Osteoblast (primary cell): ENCODE data around the gene NOC4L. TPM values are rescaled to one million over a fixed set of nuclear protein-coding genes. Genes with fewer than 3 reads are reported as not detected.

Experiments
- DNase-seq: peaks from one replicate; pipeline ENCODE4 v3.0.0; 2011; ENCODE audit warnings: low spot score, mixed read lengths; ENCODE audit not compliant: insufficient read length; ENCODE audit errors: missing footprints
- H2AFZ ChIP-seq: 2 replicates; pipeline ENCODE4 v1.6.0; 2011; ENCODE audit warnings: mild to moderate bottlenecking, low read length
- H3K27ac ChIP-seq: 2 replicates; pipeline ENCODE4 v1.5.1; 2011; ENCODE audit warnings: mild to moderate bottlenecking, low read depth, low read length, moderate library complexity
- H3K27me3 ChIP-seq: 2 replicates; pipeline ENCODE4 v1.6.0; 2012; ENCODE audit warnings: mild to moderate bottlenecking, control low read depth, inconsistent platforms, low read length, moderate library complexity; ENCODE audit not compliant: insufficient read depth
- H3K36me3 ChIP-seq: 2 replicates; pipeline ENCODE4 v1.5.1; 2011; ENCODE audit warnings: mild to moderate bottlenecking, low read length, control low read depth, moderate library complexity; ENCODE audit not compliant: insufficient read depth
- H3K4me1 ChIP-seq: 2 replicates; pipeline ENCODE4 v1.5.1; 2011; ENCODE audit warnings: mild to moderate bottlenecking, low read length, control low read depth, moderate library complexity; ENCODE audit not compliant: insufficient read depth
- H3K4me2 ChIP-seq: 2 replicates; pipeline ENCODE4 v1.6.0; 2011; ENCODE audit warnings: mild to moderate bottlenecking, low read length; ENCODE audit not compliant: insufficient read depth
- H3K4me3 ChIP-seq: fragments of 200-600 bp; sonication (generic); 3 replicates; pipeline ENCODE4 v1.5.1; 2012; ENCODE audit warnings: mild to moderate bottlenecking, low read length, inconsistent platforms; ENCODE audit not compliant: insufficient read depth
- H3K79me2 ChIP-seq: 2 replicates; pipeline ENCODE4 v1.6.0; 2012; ENCODE audit warnings: mild to moderate bottlenecking, low read length, control low read depth, inconsistent platforms; ENCODE audit not compliant: insufficient read depth
- H3K9me3 ChIP-seq: 2 replicates; pipeline ENCODE4 v1.5.1; 2011; ENCODE audit warnings: low read depth, low read length, control low read depth
- H4K20me1 ChIP-seq: 2 replicates; pipeline ENCODE4 v1.6.0; 2012; ENCODE audit warnings: mild to moderate bottlenecking, low read length, control low read depth; ENCODE audit not compliant: insufficient read depth
- total RNA-seq: library from RNA; depleted of rRNA; stranded (reverse); fragments of >200 nt; gene quantifications from 2 replicates; pipeline ENCODE4 v1.2.3, GENCODE V29; 2012
- TF ChIP-seq, protein P1 (sequence below): IDR thresholded peaks from 2 replicates; pipeline ENCODE4 v1.5.1; 2011; ENCODE audit warnings: mild to moderate bottlenecking, low read depth, low read length, moderate library complexity; ENCODE audit errors: extremely low read depth

The NOC4L gene
- total RNA-seq, 1 donor: 11.2 TPM

DNA sequence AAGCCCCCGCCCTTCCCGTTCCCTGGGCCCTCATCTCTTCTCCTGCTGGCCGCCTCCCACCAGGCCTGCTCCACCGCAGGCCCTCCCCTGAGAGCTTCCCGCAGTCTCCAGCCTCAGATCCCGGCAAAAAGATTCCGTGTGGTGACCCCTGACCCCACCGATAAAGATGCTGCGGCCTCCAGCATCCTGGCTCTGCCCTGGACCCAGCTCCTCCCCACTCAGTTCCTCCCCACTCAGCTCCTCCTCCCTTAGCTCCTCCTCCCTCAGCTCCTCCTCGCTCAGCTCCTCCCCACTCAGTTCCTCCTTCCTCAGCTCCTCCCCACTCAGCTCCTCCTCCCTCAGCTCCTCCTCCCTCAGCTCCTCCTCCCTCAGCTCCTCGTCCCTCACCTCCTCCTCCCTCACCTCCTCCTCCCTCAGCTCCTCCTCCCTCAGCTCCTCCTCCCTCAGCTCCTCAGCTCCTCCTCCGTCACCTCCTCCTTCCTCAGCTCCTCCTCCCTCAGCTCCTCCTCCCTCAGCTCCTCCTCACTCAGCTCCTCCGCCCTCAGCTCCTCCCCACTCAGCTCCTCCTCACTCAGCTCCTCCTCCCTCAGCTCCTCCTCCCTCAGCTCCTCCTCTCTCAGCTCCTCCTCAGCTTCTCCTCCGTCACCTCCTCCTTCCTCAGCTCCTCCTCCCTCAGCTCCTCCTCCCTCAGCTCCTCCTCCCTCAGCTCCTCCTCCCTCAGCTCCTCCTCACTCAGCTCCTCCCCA, 17.0 kb downstream of the NOC4L start:
- Histone ChIP-seq H2AFZ (no peak overlapping the region), H3K27ac (no peak overlapping the region), H3K4me1 (peaks cover 14% of the 10 kb centered on the region), H3K9me3 (no peaks in the 10 kb centered on the region), H4K20me1 (no peaks in the 10 kb centered on the region), H3K79me2 (no peaks in the 10 kb centered on the region), H3K27me3 (no peaks in the 10 kb centered on the region), H3K4me3 (no peak overlapping the region), H3K36me3 (peaks cover 13% of the 10 kb centered on the region), H3K4me2 (no peak overlapping the region)
- no peak for DNase-seq
- TF ChIP-seq, protein P1, sequence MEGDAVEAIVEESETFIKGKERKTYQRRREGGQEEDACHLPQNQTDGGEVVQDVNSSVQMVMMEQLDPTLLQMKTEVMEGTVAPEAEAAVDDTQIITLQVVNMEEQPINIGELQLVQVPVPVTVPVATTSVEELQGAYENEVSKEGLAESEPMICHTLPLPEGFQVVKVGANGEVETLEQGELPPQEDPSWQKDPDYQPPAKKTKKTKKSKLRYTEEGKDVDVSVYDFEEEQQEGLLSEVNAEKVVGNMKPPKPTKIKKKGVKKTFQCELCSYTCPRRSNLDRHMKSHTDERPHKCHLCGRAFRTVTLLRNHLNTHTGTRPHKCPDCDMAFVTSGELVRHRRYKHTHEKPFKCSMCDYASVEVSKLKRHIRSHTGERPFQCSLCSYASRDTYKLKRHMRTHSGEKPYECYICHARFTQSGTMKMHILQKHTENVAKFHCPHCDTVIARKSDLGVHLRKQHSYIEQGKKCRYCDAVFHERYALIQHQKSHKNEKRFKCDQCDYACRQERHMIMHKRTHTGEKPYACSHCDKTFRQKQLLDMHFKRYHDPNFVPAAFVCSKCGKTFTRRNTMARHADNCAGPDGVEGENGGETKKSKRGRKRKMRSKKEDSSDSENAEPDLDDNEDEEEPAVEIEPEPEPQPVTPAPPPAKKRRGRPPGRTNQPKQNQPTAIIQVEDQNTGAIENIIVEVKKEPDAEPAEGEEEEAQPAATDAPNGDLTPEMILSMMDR: no peak

DNA sequence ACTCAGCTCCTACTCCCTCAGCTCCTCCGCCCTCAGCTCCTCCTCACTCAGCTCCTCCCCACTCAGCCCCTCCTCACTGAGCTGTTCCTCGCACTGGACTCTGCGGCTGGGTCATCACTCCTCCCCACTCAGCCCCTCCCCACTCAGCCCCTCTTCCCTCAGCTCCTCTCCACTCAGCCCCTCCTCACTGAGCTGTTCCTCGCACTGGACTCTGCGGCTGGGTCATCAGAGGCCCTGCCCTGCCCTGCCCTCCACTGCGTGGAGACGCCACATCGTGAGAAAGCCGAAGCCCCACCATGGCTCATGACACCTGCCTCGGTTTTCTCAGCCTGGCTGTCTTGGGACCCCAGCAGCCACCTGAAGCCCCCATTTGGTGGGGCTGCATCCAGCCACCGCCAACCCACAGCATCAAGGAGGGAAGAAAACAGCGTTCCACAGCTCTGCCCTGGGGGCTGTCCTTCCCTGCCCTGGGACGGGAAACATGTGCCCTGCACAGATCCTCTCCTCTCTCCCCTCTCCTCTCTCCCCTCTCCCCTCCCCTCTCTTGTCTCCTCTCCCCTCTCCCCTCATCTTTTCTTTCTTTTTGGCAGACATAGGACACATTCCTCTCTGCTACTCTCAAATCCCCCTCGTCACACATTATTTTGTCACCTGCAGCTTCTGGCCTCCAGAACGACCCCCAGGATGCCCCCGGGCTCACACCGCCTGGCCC, 17.7 kb downstream of the NOC4L start:
- DNase-seq: no peak
- Histone ChIP-seq H3K4me3 (peak overlapping the region; percentile 26), H4K20me1 (no peaks in the 10 kb centered on the region), H3K4me2 (peak overlapping the region; percentile 56), H3K9me3 (no peaks in the 10 kb centered on the region), H3K27me3 (no peaks in the 10 kb centered on the region), H3K79me2 (no peaks in the 10 kb centered on the region), H3K4me1 (peaks cover 14% of the 10 kb centered on the region), H2AFZ (no peak overlapping the region), H3K36me3 (peaks cover 12% of the 10 kb centered on the region), H3K27ac (no peak overlapping the region)
- TF ChIP-seq, protein P1: no peak

DNA sequence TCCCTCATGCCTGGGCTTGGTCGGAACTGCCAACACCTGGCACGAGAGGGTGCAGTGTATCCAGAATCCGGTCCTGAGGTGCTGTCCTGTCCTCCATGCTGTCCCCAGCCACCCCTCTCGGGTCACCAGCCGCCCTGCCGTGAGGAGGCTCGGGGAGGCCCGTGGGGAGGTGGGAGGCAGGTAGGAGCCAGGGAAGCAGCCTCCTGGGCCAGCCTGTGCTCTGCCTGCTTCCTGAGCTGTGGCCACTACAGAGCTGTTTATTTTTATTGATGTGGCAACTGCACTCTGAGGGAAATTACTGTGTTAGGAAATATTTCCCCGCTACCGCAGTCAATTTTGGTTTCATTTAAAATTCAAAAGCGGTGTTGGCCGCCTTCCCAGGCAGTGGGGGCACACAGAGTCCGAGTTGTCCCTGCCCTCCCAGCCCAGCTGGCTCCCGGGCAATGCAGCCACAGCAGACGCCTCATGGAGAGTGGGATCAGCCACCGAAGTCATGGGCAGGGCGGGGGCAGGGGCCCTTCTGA, 18.3 kb downstream of the NOC4L start:
- no peak overlapping the region for H2AFZ ChIP-seq
- H3K9me3 ChIP-seq: no peaks in the 10 kb centered on the region
- H3K4me3 ChIP-seq: peak overlapping the region; percentile 46
- TF ChIP-seq, protein P1: no peak
- H3K27me3 ChIP-seq: no peaks in the 10 kb centered on the region
- H4K20me1 ChIP-seq: no peaks in the 10 kb centered on the region
- peaks cover 14% of the 10 kb centered on the region for H3K4me1 ChIP-seq
- DNase-seq: peak; percentile 99
- no peaks in the 10 kb centered on the region for H3K79me2 ChIP-seq
- no peak overlapping the region for H3K27ac ChIP-seq
- peak overlapping the region; percentile 56 for H3K4me2 ChIP-seq
- peaks cover 6% of the 10 kb centered on the region for H3K36me3 ChIP-seq
